GM19351 (cell line): ENCODE data around the gene PFN1.

ENCODE experiments used
- ATAC-seq: cut with Tn5 transposase; IDR thresholded peaks from one replicate; pipeline ENCODE4 v1.9.1; 2021; ENCODE audit warnings: mild to moderate bottlenecking, moderate library complexity; ENCODE audit not compliant: unreplicated experiment

The PFN1 gene

GRCh38 chr17:4897785-4898184 is 50.5 kb downstream of the PFN1 start:
- ATAC-seq, result no peak

GRCh38 chr17:4897198-4897687 is 51.1 kb downstream of the PFN1 start:
- ATAC-seq, result no peak

- no peak for ATAC-seq
Measured at GRCh38 chr17:4896332-4897197, 51.8 kb downstream of the PFN1 start.

GRCh38 chr17:4895657-4896331 is 52.5 kb downstream of the PFN1 start:
- no peak for ATAC-seq
